Stomach smooth muscle (tissue), 2 donors: ENCODE measurements around the gene ANKRD23.
"Not testable (repeated sequence)": the region's sequence is repeated elsewhere in the genome, so short reads cannot be mapped to it uniquely, and the experiment has no call there.

Experiments used
- H3K27ac ChIP-seq: one replicate; pipeline ENCODE4 v1.7.0; 2013; ENCODE audit warnings: mild to moderate bottlenecking, low read length, inconsistent platforms
- H3K27me3 ChIP-seq, 2 donors: one replicate each; pipeline ENCODE4 v1.7.0; 2013; ENCODE audit warnings: low read length in 2 of 2; ENCODE audit not compliant: insufficient read depth in 2 of 2, control insufficient read depth in 1 of 2
- H3K36me3 ChIP-seq, 2 donors: one replicate each; pipeline ENCODE4 v1.7.0; 2013; ENCODE audit warnings: low read length in 2 of 2; ENCODE audit not compliant: control insufficient read depth in 2 of 2, insufficient read depth in 2 of 2
- H3K4me1 ChIP-seq: one replicate; pipeline ENCODE4 v1.7.0; 2013; ENCODE audit warnings: low read length; ENCODE audit not compliant: control insufficient read depth, insufficient read depth
- H3K4me3 ChIP-seq, 2 donors: one replicate each; pipeline ENCODE4 v1.7.0; 2013; ENCODE audit warnings: low read length in 2 of 2
- H3K9ac ChIP-seq, 2 donors: one replicate each; pipeline ENCODE4 v1.7.0; 2013; ENCODE audit warnings: low read length in 2 of 2, mild to moderate bottlenecking in 1 of 2
- H3K9me3 ChIP-seq, 2 donors: one replicate each; pipeline ENCODE4 v1.7.0; 2013; ENCODE audit warnings: low read length in 2 of 2; ENCODE audit not compliant: control insufficient read depth in 2 of 2
- donor health status: healthy.
- donor health status: Pancreatic carcinoma.

Gene ANKRD23

DNA sequence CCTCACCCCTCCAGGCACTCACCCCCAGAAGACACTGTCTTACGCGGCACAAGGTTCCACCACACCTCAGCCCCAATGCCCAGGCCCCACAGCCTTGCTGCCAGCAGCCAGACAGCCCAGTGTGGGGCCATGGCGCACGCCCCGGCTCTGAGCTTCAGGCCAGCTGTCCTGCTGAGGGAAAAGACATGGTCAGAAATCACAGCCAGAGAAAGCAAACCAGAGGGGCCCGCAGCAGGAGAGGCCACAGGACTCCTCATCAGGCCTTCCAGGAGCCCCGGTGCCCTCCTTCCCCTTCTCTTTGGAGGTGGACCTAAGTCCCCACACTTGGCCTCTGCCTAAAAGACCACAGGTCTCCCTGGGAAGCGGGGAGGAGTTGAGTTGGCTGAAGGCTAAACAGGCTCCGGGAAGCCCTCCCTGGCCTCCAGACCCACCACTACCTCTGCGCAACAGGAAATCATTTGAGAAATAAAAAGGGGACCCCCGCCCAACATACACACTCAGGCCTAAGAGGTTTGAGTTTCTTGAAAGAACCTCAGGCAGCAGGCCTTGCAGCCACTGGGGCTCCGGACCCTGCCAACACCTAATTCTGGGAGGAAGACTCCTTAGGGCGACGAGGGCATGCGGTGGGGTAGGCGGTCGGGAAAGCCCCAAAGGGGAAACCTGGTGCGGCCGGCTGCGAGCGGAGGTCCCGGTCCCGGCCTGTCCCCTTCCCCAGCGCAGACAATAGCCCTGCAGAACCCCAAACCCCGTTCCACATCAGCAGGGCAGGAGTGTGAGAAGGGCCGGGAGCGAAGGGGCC, 24.1 kb upstream of the ANKRD23 start:
- Histone ChIP-seq H3K9me3 (no peaks in the 10 kb centered on the region), H3K4me1 (peaks cover 55% of the 10 kb centered on the region), H3K4me3 (peak overlapping the region; percentile 84 to 86), H3K27me3 (no peaks in the 10 kb centered on the region), H3K27ac (peak overlapping the region; percentile 95), H3K9ac (peak overlapping the region; percentile 64 to 95), H3K36me3 (peaks cover 32 to 43% of the 10 kb centered on the region in 2 donors)

DNA sequence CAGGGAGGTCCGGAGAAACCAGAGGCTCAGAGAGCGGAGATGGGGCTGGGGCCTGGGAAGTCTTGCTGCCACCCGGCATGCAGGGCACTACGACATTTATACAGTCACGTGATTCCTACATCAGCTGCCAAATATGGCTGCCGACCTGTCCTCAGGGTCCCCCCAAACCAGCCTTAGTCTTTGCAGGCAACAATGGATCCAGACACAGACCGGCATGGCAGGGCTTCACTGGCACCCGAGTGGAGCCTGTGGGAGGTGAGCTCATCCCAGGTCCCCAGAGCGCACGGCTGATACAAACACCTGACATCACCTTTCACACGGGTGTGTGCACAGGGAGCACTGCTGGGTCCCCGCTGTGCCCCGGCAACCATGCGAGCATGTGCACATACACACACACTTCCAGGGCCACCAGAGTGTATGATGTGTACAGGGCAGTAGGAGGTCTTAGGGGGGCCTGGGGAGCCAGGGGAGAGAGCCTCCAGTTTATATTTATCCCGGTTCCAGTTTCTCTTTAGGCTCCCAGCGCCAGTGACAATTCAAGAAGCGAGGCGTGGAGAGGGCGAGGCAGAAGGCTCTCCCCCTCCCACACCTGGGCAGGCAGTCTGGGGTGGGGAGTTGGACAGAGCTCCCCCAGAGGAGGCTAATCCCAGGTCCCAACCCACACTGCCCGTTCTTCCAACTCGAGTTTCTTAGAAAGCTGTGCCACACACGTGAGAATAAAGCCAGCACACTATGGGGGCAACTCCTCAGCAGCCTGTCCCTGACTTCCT, 23.4 kb upstream of the ANKRD23 start:
- H3K36me3 ChIP-seq: peaks cover 33 to 45% of the 10 kb centered on the region in 2 donors
- peak overlapping the region; percentile 95 for H3K27ac ChIP-seq
- peak overlapping the region; percentile 64 to 95 for H3K9ac ChIP-seq
- H3K27me3 ChIP-seq: no peaks in the 10 kb centered on the region
- H3K4me3 ChIP-seq: peak overlapping the region; percentile 84 to 86
- peaks cover 55% of the 10 kb centered on the region for H3K4me1 ChIP-seq
- no peaks in the 10 kb centered on the region for H3K9me3 ChIP-seq

- Histone ChIP-seq H3K9ac (peak overlapping the region in 1 of 2 donors; percentile 31), H3K36me3 (peaks cover 39 to 51% of the 10 kb centered on the region in 2 donors)
These were observed 22.8 kb upstream of the ANKRD23 start for GRCh38 chr2:96866586-96866985.

DNA sequence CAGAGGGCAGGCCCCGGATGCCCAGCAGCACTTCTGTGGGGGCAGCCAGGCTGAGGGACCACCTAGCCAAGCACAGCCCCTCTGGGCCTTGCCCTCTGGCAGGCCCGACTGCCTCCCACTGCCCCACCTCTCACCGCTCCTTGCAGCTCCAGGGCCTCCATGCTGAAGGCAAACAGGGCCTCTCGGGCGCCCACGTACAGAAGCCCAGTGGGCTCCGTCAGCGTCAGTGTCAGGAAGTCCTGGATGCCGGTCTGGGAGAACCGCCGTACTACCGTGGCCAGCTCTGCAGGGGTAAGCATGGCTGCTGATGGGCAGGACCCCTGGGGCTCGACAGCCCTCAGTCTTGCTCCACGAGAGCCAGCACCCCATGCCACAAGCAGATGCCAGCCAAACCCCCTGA, 22.3 kb upstream of the ANKRD23 start:
- no peaks in the 10 kb centered on the region for H3K9me3 ChIP-seq
- H3K9ac ChIP-seq: no peak overlapping the region
- peaks cover 43 to 55% of the 10 kb centered on the region in 2 donors for H3K36me3 ChIP-seq
- no peaks in the 10 kb centered on the region for H3K27me3 ChIP-seq
- peak overlapping the region in 1 of 2 donors; percentile 86 for H3K4me3 ChIP-seq
- H3K27ac ChIP-seq: peak overlapping the region; percentile 95
- H3K4me1 ChIP-seq: peaks cover 52% of the 10 kb centered on the region

More at GRCh38 chr2:96866586-96866985, 22.8 kb upstream of the ANKRD23 start:
- Histone ChIP-seq H3K27ac (peak overlapping the region; percentile 95), H3K9me3 (no peaks in the 10 kb centered on the region), H3K4me3 (peak overlapping the region in 1 of 2 donors; percentile 86), H3K27me3 (no peaks in the 10 kb centered on the region), H3K4me1 (peaks cover 55% of the 10 kb centered on the region)

DNA sequence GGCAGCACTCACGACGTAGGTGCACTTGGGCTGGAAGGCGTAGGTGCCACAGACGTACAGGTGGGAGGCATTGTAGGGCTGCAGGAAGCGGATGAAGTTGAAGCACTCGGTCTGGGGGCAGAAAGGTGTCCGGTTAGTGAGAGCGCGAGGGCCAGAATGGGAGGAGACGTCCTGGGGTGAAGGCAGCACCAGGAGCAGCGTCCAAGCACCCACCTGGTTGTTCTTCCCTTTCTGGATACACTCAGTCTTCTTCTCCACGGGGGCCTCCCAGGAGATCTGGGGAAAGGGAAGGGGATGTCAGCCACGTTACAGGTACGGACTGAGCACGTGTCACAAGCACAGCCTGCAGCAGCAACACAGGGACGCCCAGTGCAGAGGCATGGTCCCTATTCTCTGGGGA, 21.8 kb upstream of the ANKRD23 start:
- Histone ChIP-seq H3K27ac (peak overlapping the region; percentile 95), H3K4me1 (peaks cover 49% of the 10 kb centered on the region), H3K36me3 (peaks cover 43 to 58% of the 10 kb centered on the region in 2 donors), H3K9me3 (no peaks in the 10 kb centered on the region), H3K27me3 (no peaks in the 10 kb centered on the region), H3K4me3 (no peak overlapping the region), H3K9ac (no peak overlapping the region)

DNA sequence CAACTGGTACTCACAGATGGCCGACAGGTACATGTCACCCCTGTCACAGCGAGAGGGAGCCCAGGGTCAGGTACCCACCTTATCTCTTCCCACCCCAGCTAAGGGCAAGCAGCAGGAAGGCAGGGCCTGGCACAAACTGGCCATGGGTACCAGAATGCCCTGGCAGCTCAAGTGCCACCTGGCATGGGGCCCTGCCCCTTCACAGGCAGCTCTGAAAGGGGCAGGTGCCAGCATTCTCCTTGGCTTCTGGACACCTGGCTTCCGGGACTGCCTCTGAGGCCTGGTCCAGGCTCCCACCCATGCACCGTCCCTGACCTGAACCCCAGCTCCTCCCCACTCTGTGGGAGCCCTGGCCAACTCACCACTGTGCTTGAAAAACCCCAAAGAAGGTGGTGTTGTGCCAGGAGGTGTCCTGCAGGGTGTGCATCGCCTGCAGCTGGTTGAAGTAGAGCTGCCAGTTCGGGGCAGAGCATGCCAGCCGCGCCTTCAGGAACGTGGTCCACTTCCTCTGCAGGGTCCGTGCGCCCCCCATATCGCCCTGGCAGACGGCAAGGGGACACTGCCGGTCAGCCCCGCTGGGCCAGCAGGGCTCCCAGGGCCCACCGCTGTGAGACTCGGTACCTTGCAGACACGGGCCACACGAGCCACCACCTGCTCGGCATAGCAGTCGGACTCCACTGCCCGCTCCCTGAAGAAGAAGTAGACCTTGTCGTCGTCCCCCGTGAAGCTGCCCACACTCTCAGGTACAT, 20.7 kb upstream of the ANKRD23 start:
- Histone ChIP-seq H3K36me3 (peaks cover 49 to 62% of the 10 kb centered on the region in 2 donors), H3K4me3 (no peak overlapping the region), H3K27ac (peak overlapping the region; percentile 95), H3K9ac (no peak overlapping the region), H3K27me3 (no peaks in the 10 kb centered on the region), H3K9me3 (no peaks in the 10 kb centered on the region), H3K4me1 (peaks cover 54% of the 10 kb centered on the region)

GRCh38 chr2:96863575-96864342, 19.9 kb upstream of the ANKRD23 start:
- Histone ChIP-seq H3K27me3 (no peaks in the 10 kb centered on the region), H3K4me3 (no peak overlapping the region), H3K4me1 (peaks cover 61% of the 10 kb centered on the region), H3K9me3 (no peaks in the 10 kb centered on the region), H3K27ac (peak overlapping the region; percentile 95), H3K9ac (no peak overlapping the region), H3K36me3 (peaks cover 49 to 62% of the 10 kb centered on the region in 2 donors)

DNA sequence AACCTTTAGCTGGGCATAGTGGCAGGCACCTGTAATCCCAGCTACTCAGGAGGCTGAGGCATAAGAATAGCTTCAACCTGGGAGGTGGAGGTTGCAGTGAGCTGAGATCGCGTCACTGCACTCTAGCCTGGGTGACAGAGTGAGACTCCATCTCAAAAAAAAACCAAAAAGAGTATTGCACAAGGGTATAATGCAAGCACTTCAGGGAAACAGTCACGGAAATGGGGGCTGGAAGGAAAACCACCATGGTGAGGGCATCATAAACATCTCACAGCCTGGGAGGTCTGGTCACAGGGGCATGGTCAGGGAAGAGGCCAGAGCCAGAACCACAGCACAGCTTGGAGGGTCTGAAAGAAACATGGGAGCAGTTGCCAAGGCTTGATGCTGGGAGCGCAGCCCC, 19.2 kb upstream of the ANKRD23 start:
- not testable (repeated sequence) for H3K9ac ChIP-seq, H3K27me3 ChIP-seq, H3K9me3 ChIP-seq, H3K27ac ChIP-seq, H3K4me3 ChIP-seq
- Histone ChIP-seq H3K4me1 (peaks cover 62% of the 10 kb centered on the region), H3K36me3 (peaks cover 49 to 62% of the 10 kb centered on the region in 2 donors)

DNA sequence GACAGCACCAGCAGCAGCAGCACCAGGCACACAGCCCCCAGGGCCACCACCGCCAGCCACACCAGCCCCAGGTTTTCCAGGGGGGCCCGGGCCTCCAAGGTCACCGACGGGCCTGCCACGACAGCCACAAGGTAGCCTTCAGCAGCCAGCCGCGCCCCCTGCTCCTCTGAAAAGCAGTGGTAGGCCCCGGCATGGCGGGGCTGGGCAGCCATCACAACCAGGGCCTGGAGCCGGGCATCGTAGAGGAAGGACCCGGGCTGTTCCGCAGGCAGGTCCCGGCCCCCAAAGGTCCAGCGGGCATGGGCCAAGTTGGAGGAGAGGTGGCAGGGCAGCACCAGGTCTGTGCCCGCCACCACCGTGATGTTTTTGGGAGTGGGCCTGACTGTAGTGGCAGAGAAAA, 17.3 kb upstream of the ANKRD23 start:
- Histone ChIP-seq H3K4me1 (peaks cover 59% of the 10 kb centered on the region), H3K9me3 (no peaks in the 10 kb centered on the region), H3K27ac (peak overlapping the region; percentile 82), H3K27me3 (no peaks in the 10 kb centered on the region), H3K4me3 (no peak overlapping the region), H3K9ac (no peak overlapping the region), H3K36me3 (peaks cover 45 to 50% of the 10 kb centered on the region in 2 donors)
